Thyroid gland (tissue), 4 donors: Measurements from ENCODE around the gene MEAF6.

Experiments
- POLR2A ChIP-seq, 2 donors: fragments of 450-650 bp; IDR thresholded peaks; one replicate each; pipeline ENCODE4 v1.6.1; 2017; ENCODE audit warnings: antibody characterized with exemption in 2 of 2, mild to moderate bottlenecking in 2 of 2, moderate library complexity in 1 of 2
- TF ChIP-seq, protein P1 (sequence below), 6 experiments: fragments of 200-600 bp in 3 of 6; fragments of 450-650 bp in 3 of 6; sonication (generic) in 3 of 6; IDR thresholded peaks; one replicate each; pipeline ENCODE4 v1.5.1; 2016 to 2019; ENCODE audit warnings: antibody characterized with exemption in 6 of 6, mild to moderate bottlenecking in 2 of 6, inconsistent platforms in 1 of 6, moderate library complexity in 1 of 6

DNA sequence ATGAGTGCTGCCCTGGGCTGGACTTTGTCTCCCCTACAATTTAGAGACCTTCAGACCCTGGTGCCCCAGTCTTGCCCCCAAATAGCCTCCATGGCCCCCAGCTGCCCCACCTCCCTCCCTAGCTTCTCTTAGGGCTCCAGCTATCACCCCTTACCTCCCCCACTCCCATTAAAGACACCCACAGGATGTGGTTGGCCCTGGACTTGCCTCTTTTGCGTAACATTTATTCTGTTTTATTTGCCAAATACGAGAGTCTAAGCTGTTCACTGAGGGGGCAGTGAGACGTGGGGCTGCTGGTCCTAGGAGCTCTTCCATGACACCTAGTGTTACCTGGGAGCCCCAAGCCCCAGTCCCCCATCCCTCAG is 35.7 kb downstream of the MEAF6 start:
- TF ChIP-seq, protein P1, sequence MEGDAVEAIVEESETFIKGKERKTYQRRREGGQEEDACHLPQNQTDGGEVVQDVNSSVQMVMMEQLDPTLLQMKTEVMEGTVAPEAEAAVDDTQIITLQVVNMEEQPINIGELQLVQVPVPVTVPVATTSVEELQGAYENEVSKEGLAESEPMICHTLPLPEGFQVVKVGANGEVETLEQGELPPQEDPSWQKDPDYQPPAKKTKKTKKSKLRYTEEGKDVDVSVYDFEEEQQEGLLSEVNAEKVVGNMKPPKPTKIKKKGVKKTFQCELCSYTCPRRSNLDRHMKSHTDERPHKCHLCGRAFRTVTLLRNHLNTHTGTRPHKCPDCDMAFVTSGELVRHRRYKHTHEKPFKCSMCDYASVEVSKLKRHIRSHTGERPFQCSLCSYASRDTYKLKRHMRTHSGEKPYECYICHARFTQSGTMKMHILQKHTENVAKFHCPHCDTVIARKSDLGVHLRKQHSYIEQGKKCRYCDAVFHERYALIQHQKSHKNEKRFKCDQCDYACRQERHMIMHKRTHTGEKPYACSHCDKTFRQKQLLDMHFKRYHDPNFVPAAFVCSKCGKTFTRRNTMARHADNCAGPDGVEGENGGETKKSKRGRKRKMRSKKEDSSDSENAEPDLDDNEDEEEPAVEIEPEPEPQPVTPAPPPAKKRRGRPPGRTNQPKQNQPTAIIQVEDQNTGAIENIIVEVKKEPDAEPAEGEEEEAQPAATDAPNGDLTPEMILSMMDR (IDR thresholded peaks at IDR 0.05): no peak
- no peak for TF ChIP-seq POLR2A (IDR thresholded peaks at IDR 0.05)
